GM23338 (cell line): ENCODE measurements around the gene DGCR8. TPM values are rescaled to one million over a fixed set of nuclear protein-coding genes. Genes with fewer than 3 reads are reported as not detected.

ENCODE experiments used
- ATAC-seq: fragments of 200-7000 bp; cut with Tn5 transposase; 3 replicates; pipeline ENCODE4 v1.9.1; 2020
- DNase-seq: peaks from one replicate; pipeline ENCODE4 v3.0.0-alpha.2; 2015; ENCODE audit warnings: low spot score
- H2AFZ ChIP-seq: fragments of 200-600 bp; sonication (generic); 2 replicates; pipeline ENCODE4 v1.8.0; 2016; ENCODE audit warnings: antibody characterized with exemption, mild to moderate bottlenecking, moderate library complexity
- H3F3A ChIP-seq: fragments of 200-600 bp; sonication (generic); replicated peaks from 2 replicates; pipeline ENCODE4 v1.8.0; 2017; ENCODE audit warnings: antibody characterized with exemption, mixed run types, low read depth
- H3K27ac ChIP-seq: fragments of 200-600 bp; sonication (generic); 2 replicates; pipeline ENCODE4 v1.6.1; 2016; ENCODE audit warnings: low read depth
- H3K27me3 ChIP-seq: fragments of 200-600 bp; sonication (generic); 2 replicates; pipeline ENCODE4 v1.8.0; 2016; ENCODE audit warnings: mild to moderate bottlenecking, mixed run types, moderate library complexity; ENCODE audit not compliant: insufficient read depth
- H3K36me3 ChIP-seq: fragments of 200-600 bp; sonication (generic); 2 replicates; pipeline ENCODE4 v1.8.0; 2016; ENCODE audit warnings: mild to moderate bottlenecking; ENCODE audit not compliant: insufficient read depth
- H3K4me1 ChIP-seq: fragments of 200-600 bp; sonication (generic); 2 replicates; pipeline ENCODE4 v1.8.0; 2016; ENCODE audit warnings: mild to moderate bottlenecking, moderate library complexity; ENCODE audit not compliant: insufficient read depth
- H3K4me2 ChIP-seq: fragments of 200-600 bp; sonication (generic); 2 replicates; pipeline ENCODE4 v1.7.1; 2017; ENCODE audit warnings: mixed run types
- H3K4me3 ChIP-seq: fragments of 200-600 bp; sonication (generic); 2 replicates; pipeline ENCODE4 v1.6.1; 2016; ENCODE audit warnings: mixed run types
- H3K79me2 ChIP-seq: fragments of 200-600 bp; sonication (generic); replicated peaks from 2 replicates; pipeline ENCODE4 v1.8.0; 2017; ENCODE audit warnings: mild to moderate bottlenecking; ENCODE audit not compliant: insufficient read depth
- H3K9me2 ChIP-seq: fragments of 200-600 bp; sonication (generic); 2 replicates; pipeline ENCODE4 v1.8.0; 2017; ENCODE audit not compliant: insufficient read depth
- H4K20me1 ChIP-seq: fragments of 200-600 bp; sonication (generic); replicated peaks from 2 replicates; pipeline ENCODE4 v1.8.0; 2017; ENCODE audit warnings: mild to moderate bottlenecking; ENCODE audit not compliant: insufficient read depth
- H3K27ac Mint-ChIP-seq: 2 replicates; pipeline ENCODE4 v1.8.0; 2020; ENCODE audit warnings: inconsistent platforms, mild to moderate bottlenecking, moderate library complexity, mixed read lengths
- H3K27me3 Mint-ChIP-seq: 3 replicates; pipeline ENCODE4 v1.8.0; 2022; ENCODE audit warnings: low read depth, mild to moderate bottlenecking, moderate library complexity, mixed read lengths, inconsistent platforms; ENCODE audit not compliant: insufficient read depth, poor library complexity
- H3K36me3 Mint-ChIP-seq: 3 replicates; pipeline ENCODE4 v1.8.0; 2021; ENCODE audit warnings: low read depth, mild to moderate bottlenecking, inconsistent platforms, moderate library complexity, mixed read lengths
- H3K4me1 Mint-ChIP-seq: 3 replicates; pipeline ENCODE4 v1.8.0; 2020; ENCODE audit warnings: mild to moderate bottlenecking, inconsistent platforms, mixed read lengths
- H3K4me3 Mint-ChIP-seq: 3 replicates; pipeline ENCODE4 v1.8.0; 2021; ENCODE audit warnings: moderate library complexity, mild to moderate bottlenecking, inconsistent platforms, mixed read lengths
- H3K9me3 Mint-ChIP-seq: 3 replicates; pipeline ENCODE4 v1.8.0; 2020; ENCODE audit warnings: moderate library complexity, mild to moderate bottlenecking, inconsistent platforms, mixed read lengths
- CREB1 ChIP-seq: fragments of 250-450 bp; sonication (Bioruptor Pico); IDR thresholded peaks from 2 replicates; pipeline ENCODE4 v1.5.0; 2020; ENCODE audit warnings: low read depth, mild to moderate bottlenecking, moderate library complexity
- CTCF ChIP-seq, 2 experiments: fragments of 200-600 bp in 1 of 2; sonication (generic) in 1 of 2; conservative IDR thresholded peaks; 2 replicates each; pipeline versions ENCODE4 v1.5.1 to v1.6.1; 2016 to 2017; ENCODE audit warnings: antibody characterized with exemption in 2 of 2, low read depth in 2 of 2, mild to moderate bottlenecking in 2 of 2, moderate library complexity in 1 of 2
- ETS1 ChIP-seq: IDR thresholded peaks from 2 replicates; pipeline ENCODE4 v1.6.1; 2016; ENCODE audit warnings: antibody characterized with exemption
- EZH2 ChIP-seq: fragments of 200-600 bp; sonication (generic); IDR thresholded peaks from one replicate; pipeline ENCODE4 v1.8.0; 2017; ENCODE audit warnings: antibody characterized with exemption, mild to moderate bottlenecking, low read depth; ENCODE audit not compliant: unreplicated experiment
- EZH2phosphoT487 ChIP-seq: fragments of 200-600 bp; sonication (generic); IDR thresholded peaks from one replicate; pipeline ENCODE4 v1.8.1; 2018; ENCODE audit warnings: antibody characterized with exemption; ENCODE audit not compliant: unreplicated experiment
- JUNB ChIP-seq: IDR thresholded peaks from one replicate; pipeline ENCODE4 v1.6.1; 2016; ENCODE audit warnings: antibody characterized with exemption; ENCODE audit not compliant: unreplicated experiment
- NANOG ChIP-seq: IDR thresholded peaks from 2 replicates; pipeline ENCODE4 v1.6.1; 2016; ENCODE audit warnings: antibody characterized with exemption, borderline replicate concordance
- POLR2AphosphoS5 ChIP-seq: IDR thresholded peaks from 2 replicates; pipeline ENCODE4 v1.6.1; 2016; ENCODE audit warnings: antibody characterized with exemption, low read depth
- REST ChIP-seq: IDR thresholded peaks from one replicate; pipeline ENCODE4 v1.6.1; 2018; ENCODE audit warnings: antibody characterized with exemption; ENCODE audit not compliant: unreplicated experiment
- STAT1 ChIP-seq: IDR thresholded peaks from one replicate; pipeline ENCODE4 v1.6.1; 2016; ENCODE audit warnings: antibody characterized with exemption; ENCODE audit not compliant: unreplicated experiment
- ZNF114 ChIP-seq: fragments of 250-450 bp; sonication (Bioruptor Pico); IDR thresholded peaks from 2 replicates; pipeline ENCODE4 v1.5.0; 2020; ENCODE audit warnings: mild to moderate bottlenecking, moderate library complexity
- ZNF331 ChIP-seq: fragments of 250-450 bp; sonication (Bioruptor Pico); IDR thresholded peaks from 2 replicates; pipeline ENCODE4 v1.5.0; 2020; ENCODE audit warnings: low read depth, mild to moderate bottlenecking, moderate library complexity
- ZNF462 ChIP-seq: fragments of 250-450 bp; sonication (Bioruptor Pico); IDR thresholded peaks from 2 replicates; pipeline ENCODE4 v1.5.0; 2020; ENCODE audit warnings: mild to moderate bottlenecking, moderate library complexity
- polyA plus RNA-seq: library from polyadenylated mRNA; unstranded; fragments of >200 nt; fragmentation: Nextera tagmentation; extraction: Ambion mirVana; gene quantifications from 2 replicates; pipeline ENCODE4 v1.2.1, GENCODE V29; 2016
- total RNA-seq: library from RNA; depleted of rRNA; stranded (reverse); fragments of >200 nt; shearing (Covaris generic); gene quantifications from 2 replicates; pipeline ENCODE4 v1.2.3, GENCODE V29; 2014

DGCR8 gene
- total and polyA plus RNA-seq, 2 experiments from 2014 or later: 12.2 to 48.9 TPM

GRCh38 chr22:20055144-20055543 lies 24.9 kb upstream of the DGCR8 start (continued):
- no peak for TF ChIP-seq EZH2

- no peaks in the 10 kb centered on the region for H3K9me3 Mint-ChIP-seq
- DNase-seq (no peak), ATAC-seq (no peak)
- no peaks in the 10 kb centered on the region for H3K27me3 ChIP-seq
- H3K4me3 ChIP-seq: no peak overlapping the region
- no peaks in the 10 kb centered on the region; the same call in 2 of the 3 replicates for H3K36me3 Mint-ChIP-seq
- H3K79me2 ChIP-seq: no peaks in the 10 kb centered on the region
- H3K36me3 ChIP-seq: no peaks in the 10 kb centered on the region
- no peak overlapping the region for H3K4me2 ChIP-seq
- no peak overlapping the region for H2AFZ ChIP-seq
- no peaks in the 10 kb centered on the region for H4K20me1 ChIP-seq
- no peak overlapping the region for H3K27ac ChIP-seq
- no peak overlapping the region for H3K4me3 Mint-ChIP-seq
- no peaks in the 10 kb centered on the region for H3K4me1 ChIP-seq
- no peaks in the 10 kb centered on the region for H3K4me1 Mint-ChIP-seq
- H3K9me2 ChIP-seq: no peaks in the 10 kb centered on the region
- 0 out of 2 replicates have a peak, but pooled peaks cover 8% of the 10 kb centered on the region for H3F3A ChIP-seq
- peaks cover 3% of the 10 kb centered on the region for H3K27me3 Mint-ChIP-seq
- H3K27ac Mint-ChIP-seq: no peak overlapping the region
- TF ChIP-seq ETS1 (no peak), ZNF114 (no peak), EZH2phosphoT487 (no peak), POLR2AphosphoS5 (no peak), ZNF331 (CRISPR knock-in tag) (no peak), CREB1 (CRISPR knock-in tag) (no peak), REST (no peak), STAT1 (no peak), NANOG (no peak), ZNF462 (no peak), EZH2 (no peak), CTCF (conservative IDR thresholded peaks at IDR 0.05; ENCODE audit: low read depth in 2 of 2) (no peak), JUNB (no peak)
Measured at GRCh38 chr22:20055654-20056053, 24.4 kb upstream of the DGCR8 start.
